Loucy (cell line): Measurements from ENCODE around the gene ADIPOQ.

ENCODE experiments used
- EZH2phosphoT487 ChIP-seq: fragments of 200-600 bp; IDR thresholded peaks from 2 replicates; pipeline ENCODE4 v1.6.1; 2018; ENCODE audit warnings: antibody characterized with exemption, mild to moderate bottlenecking, moderate library complexity, borderline replicate concordance
- TF ChIP-seq, protein P1 (sequence below): fragments of 200-600 bp; sonication (generic); conservative IDR thresholded peaks from 2 replicates; pipeline ENCODE4 v1.5.1; 2014; ENCODE audit warnings: mild to moderate bottlenecking, antibody characterized with exemption, low read length

GRCh38 chr3:186896875-186897274 lies 54.4 kb downstream of the ADIPOQ start:
- TF ChIP-seq, protein P1, sequence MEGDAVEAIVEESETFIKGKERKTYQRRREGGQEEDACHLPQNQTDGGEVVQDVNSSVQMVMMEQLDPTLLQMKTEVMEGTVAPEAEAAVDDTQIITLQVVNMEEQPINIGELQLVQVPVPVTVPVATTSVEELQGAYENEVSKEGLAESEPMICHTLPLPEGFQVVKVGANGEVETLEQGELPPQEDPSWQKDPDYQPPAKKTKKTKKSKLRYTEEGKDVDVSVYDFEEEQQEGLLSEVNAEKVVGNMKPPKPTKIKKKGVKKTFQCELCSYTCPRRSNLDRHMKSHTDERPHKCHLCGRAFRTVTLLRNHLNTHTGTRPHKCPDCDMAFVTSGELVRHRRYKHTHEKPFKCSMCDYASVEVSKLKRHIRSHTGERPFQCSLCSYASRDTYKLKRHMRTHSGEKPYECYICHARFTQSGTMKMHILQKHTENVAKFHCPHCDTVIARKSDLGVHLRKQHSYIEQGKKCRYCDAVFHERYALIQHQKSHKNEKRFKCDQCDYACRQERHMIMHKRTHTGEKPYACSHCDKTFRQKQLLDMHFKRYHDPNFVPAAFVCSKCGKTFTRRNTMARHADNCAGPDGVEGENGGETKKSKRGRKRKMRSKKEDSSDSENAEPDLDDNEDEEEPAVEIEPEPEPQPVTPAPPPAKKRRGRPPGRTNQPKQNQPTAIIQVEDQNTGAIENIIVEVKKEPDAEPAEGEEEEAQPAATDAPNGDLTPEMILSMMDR = no peak
- TF ChIP-seq EZH2phosphoT487 = no peak
